IPS DF 19.7 (cell line): ENCODE measurements around the gene ARMC9.
"Not testable (repeated sequence)": the region's sequence is repeated elsewhere in the genome, so short reads cannot be mapped to it uniquely, and the experiment has no call there.

ENCODE experiments used
- DNase-seq: peaks from one replicate; pipeline ENCODE4 v3.0.0-alpha.2; 2013; ENCODE audit warnings: low read depth, low spot score

The ARMC9 gene

DNA sequence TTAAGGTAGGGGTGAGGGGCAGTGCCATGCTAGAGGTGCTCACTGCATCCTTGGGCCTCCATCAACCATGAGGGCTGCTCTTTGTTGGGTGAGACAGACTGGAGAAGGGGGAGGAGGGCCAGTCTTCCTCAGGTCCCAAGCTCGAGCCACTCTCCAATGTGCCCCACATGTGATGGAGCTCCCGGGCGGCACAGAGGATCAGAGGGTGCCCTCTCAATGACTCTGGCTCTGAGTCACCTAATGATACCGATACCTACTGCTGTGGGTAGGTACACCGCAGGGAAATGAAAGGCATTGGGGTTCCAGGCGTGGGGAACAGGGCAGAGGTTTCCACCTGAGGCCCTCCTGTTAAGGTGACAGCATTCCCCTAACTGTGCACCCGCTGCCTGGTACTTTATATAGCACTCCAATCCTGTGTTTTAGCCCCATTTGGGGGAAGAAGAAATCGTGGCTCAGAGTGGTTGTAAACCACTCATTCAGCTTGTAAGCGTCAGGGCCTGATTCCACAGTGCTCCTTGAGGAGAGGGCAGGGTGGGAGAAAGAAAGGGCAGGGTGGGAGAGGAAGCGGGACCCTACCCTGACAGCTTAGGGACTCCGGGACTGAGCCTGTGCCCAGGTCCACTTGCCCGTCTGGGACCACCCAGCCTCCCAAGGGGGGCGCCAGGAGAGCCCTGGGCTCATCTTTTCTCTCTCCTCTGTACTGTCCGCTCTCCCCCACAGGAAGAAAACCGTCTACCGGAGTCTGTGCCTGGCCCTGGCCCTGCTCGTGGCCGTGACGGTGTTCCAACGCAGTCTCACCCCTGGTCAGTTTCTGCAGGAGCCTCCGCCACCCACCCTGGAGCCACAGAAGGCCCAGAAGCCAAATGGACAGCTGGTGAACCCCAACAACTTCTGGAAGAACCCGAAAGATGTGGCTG is 198.8 kb downstream of the ARMC9 start:
- no peak for DNase-seq

DNA sequence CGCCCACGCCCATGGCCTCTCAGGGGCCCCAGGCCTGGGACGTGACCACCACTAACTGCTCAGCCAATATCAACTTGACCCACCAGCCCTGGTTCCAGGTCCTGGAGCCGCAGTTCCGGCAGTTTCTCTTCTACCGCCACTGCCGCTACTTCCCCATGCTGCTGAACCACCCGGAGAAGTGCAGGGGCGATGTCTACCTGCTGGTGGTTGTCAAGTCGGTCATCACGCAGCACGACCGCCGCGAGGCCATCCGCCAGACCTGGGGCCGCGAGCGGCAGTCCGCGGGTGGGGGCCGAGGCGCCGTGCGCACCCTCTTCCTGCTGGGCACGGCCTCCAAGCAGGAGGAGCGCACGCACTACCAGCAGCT is 199.5 kb downstream of the ARMC9 start:
- DNase-seq, result no peak

- DNase-seq, result no peak
Measured at GRCh38 chr2:231398585-231398984, 200.2 kb downstream of the ARMC9 start.

DNA sequence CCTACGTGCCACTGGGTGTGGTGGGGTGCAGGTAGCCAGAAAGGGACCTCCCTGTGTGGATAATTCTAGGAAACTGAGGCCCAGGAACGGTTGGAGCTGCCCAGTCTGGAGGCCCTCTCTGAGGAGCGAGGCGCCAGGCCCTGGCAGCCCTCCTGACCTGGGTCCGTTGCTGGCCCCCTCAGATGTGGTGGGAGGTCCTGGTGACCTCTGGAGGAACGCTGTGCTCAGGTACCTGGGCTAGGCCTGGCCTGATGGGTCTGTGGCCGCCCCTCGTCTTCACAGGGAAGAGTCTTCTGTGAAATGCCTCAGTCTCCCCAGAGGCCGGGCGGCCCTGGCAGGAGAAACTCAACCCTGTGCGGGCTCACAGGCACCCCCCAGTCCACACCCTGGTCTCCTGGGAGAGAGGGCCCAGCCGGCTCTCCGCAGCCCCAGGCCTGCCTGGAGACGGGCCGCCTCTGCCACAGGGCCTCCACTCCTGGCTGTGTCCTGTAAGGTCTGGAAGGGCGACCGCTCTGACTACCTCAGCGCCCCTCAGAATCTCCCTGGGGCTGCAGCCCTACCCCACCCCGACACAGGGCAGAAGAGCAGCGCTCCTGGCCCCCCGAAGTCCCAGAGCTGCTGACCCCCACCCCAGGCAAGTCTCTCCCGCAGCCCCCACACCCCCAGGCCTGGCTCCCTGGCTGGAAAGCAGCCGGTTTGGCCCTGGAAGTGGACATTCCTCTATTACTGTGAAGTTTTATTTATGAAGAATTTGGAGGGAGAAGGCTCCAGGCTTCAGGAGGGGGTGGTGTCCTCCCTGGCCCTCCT is 200.8 kb downstream of the ARMC9 start:
- DNase-seq, result no peak

- DNase-seq, result no peak
Measured at GRCh38 chr2:231399853-231400680, 201.6 kb downstream of the ARMC9 start.

- not testable (repeated sequence) for DNase-seq
Measured at GRCh38 chr2:231400681-231401080, 202.2 kb downstream of the ARMC9 start.

DNA sequence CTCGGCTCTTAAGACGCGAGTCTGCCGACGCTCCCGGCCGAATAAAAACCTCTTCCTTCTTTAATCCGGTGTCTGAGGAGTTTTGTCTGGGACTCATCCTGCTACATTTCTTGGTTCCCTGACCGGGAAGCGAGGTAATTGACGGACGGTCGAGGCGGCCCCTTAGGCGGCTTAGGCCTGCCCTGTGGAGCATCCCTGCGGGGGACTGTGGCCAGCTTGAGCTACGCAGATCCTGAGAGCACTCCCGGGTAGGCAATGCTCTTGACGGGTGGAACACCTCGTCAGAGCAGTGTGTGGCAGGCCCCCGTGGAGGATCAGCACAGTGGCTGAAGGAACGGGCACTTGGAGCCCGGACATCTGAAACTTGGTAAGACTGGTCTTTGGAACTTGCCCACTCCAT is 202.7 kb downstream of the ARMC9 start:
- not testable (repeated sequence) for DNase-seq

- not testable (repeated sequence) for DNase-seq
Measured at GRCh38 chr2:231403421-231404182, 205.2 kb downstream of the ARMC9 start.

- DNase-seq, result not testable (repeated sequence)
Measured at GRCh38 chr2:231404183-231404578, 205.8 kb downstream of the ARMC9 start.

DNA sequence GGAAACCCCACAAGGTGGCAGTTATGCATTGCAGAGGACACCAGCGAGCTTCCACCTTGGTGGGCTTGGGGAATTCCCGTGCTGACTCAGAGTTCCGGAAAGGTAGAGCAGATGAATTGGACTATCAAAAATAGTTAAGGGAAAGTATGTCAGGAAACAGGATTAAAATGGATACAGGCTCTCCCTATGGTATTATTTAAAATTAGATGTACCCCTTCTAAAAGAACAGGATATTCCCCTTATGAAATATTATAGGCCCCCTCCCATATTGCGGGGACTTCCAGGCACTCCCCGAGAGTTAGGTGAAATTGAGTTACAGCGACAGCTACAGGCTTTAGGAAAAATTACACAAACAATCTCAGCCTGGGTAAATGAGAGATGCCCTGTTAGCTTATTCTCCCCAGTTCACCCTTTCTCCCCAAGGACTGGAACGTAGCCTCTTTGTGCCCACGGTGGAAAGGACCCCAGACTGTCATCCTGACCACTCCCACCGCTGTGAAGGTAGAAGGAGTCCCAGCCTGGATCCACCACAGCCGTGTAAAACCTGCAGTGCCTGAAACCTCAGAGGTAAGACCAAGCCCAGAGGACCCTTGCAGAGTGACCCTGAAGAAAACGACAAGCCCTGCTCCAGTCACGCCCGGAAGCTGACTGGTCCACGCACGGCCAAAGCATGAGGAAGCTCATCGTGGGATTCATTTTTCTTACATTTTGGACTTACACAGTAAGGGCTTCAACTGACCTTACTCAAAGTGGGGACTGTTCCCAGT is 207.4 kb downstream of the ARMC9 start:
- not testable (repeated sequence) for DNase-seq

DNA sequence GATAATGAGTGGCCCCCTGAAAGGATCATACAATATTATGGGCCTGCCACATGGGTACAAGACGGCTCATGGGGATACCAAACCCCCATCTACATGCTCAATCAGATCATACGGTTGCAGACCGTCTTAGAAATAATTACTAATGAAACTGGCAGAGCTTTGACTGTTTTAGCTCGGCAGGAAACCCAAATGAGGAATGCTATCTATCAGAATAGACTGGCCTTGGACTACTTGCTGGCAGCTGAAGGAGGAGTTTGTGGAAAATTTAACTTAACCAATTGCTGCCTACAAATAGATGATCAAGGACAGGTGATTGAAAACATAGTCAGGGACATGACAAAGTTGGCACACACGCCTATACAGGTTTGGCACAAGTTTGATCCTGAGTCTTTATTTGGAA is 209.3 kb downstream of the ARMC9 start:
- DNase-seq, result not testable (repeated sequence)

DNA sequence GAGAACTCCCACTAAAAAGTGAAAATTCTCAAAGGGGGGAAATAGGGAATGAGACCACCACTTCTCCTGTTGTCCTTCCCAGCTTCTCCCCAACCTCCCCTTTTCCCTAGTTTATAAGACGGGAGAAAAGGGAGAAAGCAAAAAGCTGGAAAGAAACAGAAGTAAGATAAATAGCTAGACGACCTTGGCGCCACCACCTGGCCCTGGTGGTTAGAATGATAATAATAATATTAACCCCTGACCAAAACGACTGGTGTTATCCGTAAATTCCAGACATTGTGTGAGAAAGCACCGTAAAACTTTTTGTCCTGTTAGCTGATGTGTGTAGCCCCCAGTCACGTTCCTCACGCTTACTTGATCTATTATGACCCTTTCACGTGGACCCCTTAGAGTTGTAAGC is 209.9 kb downstream of the ARMC9 start:
- not testable (repeated sequence) for DNase-seq

GRCh38 chr2:231409776-231410175 is 211.3 kb downstream of the ARMC9 start:
- no peak for DNase-seq

DNA sequence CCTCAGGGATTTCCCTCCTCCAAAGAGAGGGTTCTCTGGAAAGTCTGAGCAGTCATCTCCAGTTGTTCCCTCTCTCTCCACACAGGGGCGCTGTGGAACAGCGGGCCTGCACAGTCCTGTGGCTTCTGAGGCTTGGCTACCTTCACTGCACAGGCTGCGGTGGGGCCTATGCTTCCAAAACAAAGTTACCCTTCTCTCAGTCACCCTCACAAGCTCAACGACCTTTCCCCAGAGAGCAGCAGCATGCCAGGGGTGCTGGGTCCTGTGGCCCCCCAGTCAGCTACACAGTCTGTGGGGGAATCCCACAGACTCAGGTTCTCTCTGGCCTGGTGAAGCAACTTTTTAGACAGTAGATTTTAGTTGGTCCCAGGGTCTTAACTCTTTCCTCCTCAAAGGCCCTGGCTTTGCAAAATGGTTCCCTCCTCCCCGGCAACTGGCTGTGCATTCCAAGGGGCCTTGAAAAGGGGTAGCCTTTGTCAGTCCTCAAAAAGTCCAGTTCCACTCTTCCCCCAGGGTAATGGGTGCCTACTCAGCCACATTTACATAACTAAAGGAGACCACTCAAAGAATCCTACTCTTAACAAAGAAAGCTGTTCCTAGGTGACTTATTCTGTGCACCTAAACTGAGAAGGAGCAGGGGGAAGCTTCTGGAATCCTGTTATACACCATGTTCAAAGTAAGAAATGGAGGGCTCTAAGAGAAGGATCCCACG is 212.0 kb downstream of the ARMC9 start:
- peak; percentile 93 for DNase-seq

GRCh38 chr2:231411237-231411636 is 212.8 kb downstream of the ARMC9 start:
- no peak for DNase-seq

- DNase-seq, result no peak
Measured at GRCh38 chr2:231411831-231412617, 213.6 kb downstream of the ARMC9 start.

DNA sequence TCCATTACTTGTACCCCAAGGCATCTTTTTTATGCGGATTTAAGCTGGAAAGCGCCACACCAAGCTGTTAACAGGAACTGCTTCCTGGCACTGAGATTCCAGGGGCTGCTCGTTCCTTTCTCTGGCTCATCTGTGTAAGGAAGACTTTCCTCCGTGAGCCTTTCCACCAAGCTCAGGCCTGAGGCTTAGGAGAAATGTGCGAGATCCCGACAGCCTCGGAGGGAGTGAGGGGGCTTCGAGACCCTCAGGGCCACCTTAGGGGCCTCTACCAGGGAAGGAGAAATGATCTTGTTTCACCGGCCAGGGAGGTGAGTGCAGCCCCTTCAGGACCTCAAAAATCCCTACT is 214.2 kb downstream of the ARMC9 start:
- DNase-seq, result no peak

- DNase-seq, result no peak
Measured at GRCh38 chr2:231413456-231413855, 215.0 kb downstream of the ARMC9 start.

- no peak for DNase-seq
Measured at GRCh38 chr2:231413921-231414476, 215.6 kb downstream of the ARMC9 start.
